Measurements from ENCODE around the gene TMEM42.

DNA sequence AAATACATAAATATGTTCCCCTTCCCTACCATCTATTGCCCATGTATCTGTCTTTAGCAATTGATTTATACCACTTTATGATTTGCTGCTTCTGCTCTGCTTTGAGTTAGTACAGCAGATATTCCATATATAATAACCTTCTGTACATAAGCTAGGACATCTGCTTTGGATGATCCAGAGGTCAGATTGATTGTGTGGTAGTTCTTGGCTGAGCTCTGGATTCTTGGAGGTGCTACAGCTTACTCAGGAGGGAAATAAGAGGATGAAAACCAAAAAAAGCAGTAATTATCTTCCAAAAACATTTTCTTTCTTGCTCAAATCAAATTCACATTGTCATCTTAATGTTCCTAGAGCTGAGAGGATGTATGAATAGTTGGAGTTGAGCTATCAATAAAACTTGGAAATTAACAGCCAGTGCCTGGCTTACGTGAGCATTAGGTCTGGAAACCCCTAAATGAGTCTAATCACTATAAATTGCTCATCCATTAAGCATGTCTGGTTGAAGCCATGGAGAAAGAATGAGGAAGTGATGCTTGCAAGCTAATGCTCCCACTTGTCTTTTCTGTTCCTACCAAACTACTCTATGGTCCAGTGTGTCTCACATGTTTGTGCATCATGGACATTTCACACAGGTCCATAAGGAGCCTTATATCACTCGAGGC, 36.3 kb upstream of the TMEM42 start:
- TF ChIP-seq ZNF274 (IDR thresholded peaks at IDR 0.05; ENCODE audit: low read depth, low read length) (no peak), SUZ12 (IDR thresholded peaks at IDR 0.05; ENCODE audit: extremely low read depth, insufficient read depth, insufficient read length) (no peak), YY1 (IDR thresholded peaks at IDR 0.05; ENCODE audit: insufficient read depth, insufficient read length) (no peak)

Measured in NT2/D1 (cell line).